NCI-H146 treated with DMSO at 0.1 percent for 48 hours (cell line): Measurements from ENCODE around the gene ASB6.
"Not testable (repeated sequence)": the region's sequence is repeated elsewhere in the genome, so short reads cannot be mapped to it uniquely, and the experiment has no call there.

Experiments
- DNase-seq: peaks from one replicate; lab custom pipeline; 2025; ENCODE audit not compliant: unreplicated experiment; lab: John Stamatoyannopoulos, UW

ASB6 gene

DNA sequence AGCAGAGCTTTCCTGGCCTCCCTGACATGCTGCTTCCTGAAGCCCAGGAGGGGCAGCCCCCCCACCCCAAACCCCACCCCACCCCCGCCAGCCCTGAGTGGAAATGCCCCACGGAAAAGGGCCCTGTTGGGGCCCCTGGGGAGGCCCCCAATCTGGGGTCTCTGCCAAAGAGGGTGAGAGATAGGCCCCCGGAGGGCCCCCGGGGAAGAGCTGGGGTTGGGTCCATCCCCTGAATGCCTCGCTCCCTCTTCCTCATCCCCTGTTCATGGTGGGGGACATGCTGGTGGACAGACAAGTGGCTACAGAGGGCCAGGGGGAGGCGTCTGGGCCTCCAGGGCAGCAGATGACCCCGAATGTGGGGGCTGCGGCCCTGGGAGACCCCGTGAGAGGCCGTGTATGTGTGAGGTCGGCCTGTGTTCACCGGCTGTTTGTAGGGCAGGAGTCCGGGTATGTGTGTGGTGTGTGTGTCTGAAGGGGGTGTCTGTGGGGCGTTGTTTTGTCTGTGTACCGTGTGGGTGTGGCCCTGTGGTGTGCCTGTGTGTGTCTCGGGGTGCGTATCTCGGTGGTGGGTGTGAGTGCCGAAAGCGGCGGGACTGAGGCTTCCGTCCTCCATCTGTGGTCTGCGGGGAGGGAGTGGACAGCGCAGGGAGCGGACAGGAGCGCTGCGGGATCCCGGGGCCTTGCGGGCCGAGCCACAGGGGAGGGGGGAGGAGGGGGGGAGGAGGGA lies 32.3 kb downstream of the ASB6 start:
- no peak for DNase-seq

DNA sequence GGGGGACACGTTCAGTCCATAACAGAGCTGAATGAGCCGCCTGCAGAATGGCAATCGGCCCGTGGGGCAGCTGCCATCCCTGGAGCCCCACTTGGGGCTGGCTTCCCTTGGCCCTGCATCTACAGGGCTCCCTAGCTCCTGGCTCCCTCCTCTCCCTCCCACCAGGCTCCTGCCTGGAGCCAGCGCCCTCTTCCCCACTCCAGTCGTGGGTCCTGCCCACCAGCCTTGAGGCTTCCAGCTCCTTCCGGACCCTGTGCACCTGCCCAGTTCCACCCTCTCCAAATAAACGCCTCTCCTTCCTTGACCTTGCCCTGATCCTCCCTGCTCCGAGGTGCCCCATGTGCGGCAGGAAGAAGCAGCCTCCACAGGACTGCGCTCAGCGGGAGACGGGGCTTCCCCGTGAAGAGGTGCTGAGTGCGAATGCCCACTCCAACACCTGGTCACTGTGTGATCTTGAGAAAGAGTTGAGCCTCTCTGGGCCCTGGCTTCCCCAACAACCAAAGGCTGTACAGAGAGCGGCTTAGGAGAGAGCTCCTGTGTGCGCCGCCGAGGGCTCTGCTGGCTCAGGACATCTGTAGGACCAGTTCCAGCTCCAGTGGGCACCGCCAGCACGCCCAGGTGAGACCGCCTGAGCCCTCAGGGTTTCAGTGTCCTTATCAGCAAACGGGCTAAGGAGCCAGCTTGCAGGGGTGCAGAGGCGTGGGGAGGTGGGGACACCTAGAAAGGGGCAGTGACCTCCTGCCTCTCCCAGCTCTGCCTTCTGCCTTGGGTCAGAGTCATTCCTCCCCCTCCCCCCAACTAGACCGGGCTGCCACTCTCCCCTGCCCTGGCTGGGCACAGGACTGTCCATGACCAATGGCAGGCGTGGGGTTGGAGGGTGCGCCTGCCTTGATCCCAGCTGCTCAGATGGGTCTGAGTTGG lies 33.1 kb downstream of the ASB6 start:
- no peak for DNase-seq

DNA sequence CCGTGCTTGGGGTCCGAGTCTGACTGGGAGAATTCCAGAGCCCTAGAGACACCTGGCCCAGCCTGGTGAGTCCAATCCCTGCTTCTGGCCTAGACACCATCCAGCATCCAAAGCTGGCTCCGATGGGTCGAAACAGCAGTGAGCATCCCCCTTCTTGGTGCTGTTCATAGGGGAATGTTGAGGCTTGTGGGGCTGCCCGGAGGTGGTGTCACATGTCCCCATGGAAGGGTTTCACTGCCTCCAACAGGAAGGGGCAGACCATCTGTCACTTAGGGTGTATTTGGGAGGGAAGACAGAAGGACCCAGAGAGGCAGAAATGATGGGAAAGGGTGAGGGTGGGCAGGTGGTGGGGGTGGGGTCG lies 34.9 kb downstream of the ASB6 start:
- DNase-seq, result no peak

DNA sequence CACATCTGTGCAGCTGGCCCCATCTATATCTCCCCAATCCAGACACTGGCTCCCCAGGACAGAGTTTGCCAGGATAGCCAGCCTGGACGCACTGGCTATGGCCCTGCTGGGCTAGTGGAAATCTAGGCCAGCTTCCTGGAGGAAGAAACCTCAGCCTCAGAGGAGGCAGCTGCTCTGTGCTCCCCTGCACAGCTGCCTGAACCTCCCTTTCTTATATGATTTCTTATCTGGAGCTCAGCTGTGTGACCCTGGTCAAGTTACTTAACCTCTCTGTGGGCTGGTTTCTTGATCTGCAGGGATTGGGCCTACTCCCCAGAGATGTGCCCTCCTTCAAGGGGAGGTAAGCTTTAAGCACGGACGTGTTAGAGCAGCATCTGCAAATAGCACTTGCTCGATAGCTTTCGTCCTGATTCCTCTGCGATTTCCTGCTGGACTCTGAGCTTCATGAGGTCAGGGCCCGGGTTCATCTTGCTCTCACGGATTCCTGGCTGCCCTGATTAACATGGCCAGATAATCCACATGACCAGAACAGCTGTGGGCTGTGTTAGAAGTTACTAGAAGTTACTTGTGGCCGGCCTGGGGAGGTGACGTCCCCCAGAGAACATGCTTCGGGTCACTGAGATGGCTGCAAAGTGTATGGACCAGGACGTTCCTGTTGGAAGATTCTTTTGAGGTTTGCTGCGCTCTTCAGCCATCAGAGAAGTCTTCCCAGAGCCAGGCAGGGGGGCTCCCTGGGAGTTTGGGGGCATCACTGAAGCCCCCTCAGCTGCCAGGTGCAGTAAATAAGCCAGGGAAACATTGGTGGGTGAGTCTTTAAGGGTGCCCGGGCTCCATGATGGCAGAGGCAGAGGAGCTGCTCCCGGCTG lies 35.6 kb downstream of the ASB6 start:
- DNase-seq, result no peak

DNA sequence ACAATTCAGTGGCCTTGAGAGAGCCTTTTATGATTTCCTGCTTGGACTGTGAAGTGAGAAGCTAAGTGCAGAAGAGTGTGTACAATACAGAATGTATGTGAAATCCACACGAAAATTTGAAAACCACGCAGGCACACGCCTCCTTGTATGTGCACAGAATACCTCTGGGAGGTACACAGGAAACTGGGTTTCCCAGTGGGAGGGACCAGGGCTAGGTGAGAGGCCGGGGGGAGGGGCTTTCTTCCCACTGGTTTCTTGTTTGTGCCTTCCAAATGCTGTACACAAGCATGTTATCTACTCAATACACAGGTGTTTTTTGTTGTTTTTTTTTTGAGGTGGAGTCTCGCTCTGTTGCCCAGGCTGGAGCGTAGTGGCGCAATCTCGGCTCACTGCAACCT lies 37.2 kb downstream of the ASB6 start:
- DNase-seq, result no peak

DNA sequence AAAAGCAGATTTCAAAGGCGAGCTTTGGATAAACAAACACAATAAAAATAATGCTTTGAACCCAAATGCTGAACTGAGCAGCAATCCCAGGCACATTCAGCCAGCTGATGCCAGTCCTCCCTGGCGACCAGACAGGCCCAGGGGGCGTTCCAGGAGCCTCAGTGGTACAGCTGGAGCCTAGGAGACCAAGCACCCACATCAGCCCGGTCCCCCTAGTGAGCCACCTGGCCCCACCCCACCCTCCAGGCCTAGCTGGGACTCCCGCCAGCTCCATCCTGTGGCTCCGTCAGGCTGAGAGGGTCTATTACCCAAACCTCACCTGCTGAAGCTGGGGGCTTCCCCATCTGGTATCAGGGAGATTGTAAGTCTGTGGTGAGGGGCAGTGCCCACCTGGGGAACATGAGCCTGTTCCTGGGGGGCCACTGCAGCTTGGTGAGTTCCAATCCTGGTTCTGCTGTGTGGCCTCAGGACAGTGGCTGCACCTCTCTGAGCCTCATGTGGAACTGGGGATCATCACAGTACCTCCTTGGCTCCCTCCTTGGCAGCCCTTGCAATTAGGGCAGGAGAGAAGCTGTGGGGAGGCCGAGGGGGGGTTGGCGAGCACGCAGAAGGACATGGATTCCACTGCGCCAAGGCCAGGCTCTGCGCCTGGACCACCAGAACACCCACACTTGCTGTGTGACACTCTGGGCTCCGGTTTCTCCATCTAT lies 37.7 kb downstream of the ASB6 start:
- DNase-seq, result no peak

DNA sequence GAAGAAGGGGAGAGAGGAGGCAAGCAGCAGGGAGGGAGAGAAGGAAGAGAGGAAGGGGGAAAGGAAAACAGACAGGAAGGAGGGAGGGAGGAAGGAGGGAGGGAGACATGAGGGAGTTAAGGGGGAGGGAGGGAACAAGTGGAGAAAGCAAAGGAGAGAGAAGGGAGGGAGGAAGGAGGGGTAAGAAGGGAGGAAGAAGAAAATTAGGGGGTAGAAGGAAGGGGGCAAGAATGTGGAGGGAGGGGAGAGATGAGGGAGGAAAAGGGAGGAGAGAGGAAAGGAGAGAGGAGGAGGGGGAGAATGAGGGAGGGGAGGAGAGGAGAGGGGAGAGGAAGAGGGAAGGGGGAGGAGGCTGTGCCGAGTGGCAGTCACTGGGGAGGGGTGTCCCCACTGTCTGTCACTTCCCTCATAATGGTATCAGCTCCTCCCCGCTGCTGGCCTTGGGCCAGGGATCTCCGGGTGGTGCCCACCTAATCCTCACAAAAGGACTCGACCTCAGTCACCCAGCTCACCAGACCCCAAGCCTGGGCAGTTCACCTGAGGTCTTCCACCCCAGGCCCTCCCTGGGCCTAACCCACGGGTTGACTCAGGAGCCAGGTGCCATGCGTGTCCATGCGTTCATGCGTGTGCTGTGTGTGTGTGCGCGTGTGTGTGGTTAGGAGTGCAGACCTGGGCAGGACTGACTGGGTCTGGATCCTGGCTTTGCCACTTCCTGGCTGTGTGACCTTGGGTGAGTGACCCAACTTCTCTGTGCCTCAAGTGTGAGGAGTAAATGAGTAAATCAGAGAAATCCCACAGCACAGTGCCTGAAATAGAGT lies 39.1 kb downstream of the ASB6 start:
- DNase-seq, result no peak

DNA sequence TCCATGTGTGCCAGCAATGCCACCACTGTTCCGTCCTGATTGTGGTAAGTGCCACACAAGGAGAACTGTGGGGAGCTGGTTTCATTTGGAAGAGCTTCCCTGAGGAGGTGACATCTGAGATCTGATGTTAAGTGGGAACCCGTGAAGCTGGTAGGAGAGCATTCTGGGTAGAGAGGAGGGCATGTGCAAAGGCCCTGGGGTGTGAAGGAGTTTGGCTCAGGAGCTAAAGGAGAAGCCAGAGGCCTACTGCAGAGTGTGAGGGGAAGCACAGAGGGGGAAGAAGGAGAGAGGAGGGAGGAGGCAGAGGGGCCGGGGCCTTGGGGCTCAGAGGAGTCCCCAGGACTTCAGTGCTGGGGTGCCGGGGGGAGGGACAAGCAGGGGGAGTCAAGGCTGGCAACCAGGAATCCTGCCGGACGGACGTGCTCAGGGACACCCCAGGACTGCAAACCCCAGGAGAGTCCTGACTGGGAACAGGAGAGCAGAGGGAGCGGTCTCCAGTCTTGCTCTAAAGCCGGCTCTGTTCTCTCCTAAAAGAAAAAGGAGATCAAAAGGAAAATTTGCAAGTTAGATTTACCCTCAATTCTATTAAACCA lies 40.8 kb downstream of the ASB6 start:
- no peak for DNase-seq

DNA sequence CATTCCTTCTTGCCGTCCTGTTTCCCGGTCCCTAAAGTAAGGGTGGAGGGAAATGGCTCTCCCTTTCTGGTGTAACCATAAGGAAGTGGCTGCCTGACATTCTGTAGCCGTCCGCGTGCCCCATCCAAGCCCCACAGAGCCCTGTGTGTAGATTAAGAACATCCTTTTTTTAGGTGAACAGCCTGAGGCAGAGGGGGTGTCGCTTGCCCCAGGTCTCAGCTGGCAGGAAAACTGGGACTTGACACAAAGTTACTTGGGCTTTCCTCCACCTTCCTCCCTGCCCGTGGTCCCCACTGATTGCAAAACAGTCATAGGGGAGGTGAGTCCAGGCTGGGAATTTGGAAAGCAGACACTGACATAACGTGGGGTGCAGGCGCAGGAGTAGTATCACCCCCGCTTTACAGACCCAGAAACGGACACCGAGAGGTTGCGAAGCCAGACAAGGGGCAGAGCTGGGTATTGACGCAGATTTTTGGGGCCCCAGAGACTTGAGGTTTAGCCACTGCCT lies 43.8 kb downstream of the ASB6 start:
- no peak for DNase-seq

DNA sequence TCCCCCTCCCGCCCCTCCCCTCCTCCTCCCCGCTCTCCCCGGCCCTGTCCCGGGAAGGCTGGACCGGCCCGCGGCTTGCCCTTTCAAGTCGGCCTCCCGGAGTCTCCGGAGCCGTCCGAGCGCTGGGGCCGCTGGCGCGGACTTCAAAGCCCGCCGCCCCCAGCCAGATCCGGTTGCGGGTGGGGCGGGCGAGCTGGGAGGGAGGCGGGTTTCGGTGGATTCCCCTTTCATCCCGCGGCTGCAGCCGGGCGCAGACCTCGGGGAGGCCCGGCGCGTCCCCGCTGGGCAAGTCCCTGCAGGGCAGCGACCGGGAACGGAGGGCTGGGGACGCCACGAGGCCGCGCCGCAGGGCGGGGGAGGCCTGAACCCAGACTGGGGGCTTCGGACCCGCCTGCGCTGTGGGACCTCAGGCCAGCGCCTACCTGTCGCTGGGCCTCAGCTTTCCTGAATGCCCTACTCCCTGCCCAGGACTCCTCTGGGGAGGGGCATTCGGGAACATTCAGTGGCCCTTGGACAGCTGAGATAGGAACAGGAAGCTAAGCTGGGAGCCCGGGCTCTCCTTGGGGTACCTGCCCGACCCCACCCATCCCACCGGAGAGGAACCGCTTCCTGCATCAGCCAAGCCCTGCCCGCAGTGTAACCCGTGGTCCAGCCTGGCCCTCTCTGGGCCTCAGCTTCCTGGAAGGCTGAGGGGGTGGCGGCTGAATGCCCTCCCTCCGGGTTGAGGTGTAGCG lies 44.4 kb downstream of the ASB6 start:
- no peak for DNase-seq

DNA sequence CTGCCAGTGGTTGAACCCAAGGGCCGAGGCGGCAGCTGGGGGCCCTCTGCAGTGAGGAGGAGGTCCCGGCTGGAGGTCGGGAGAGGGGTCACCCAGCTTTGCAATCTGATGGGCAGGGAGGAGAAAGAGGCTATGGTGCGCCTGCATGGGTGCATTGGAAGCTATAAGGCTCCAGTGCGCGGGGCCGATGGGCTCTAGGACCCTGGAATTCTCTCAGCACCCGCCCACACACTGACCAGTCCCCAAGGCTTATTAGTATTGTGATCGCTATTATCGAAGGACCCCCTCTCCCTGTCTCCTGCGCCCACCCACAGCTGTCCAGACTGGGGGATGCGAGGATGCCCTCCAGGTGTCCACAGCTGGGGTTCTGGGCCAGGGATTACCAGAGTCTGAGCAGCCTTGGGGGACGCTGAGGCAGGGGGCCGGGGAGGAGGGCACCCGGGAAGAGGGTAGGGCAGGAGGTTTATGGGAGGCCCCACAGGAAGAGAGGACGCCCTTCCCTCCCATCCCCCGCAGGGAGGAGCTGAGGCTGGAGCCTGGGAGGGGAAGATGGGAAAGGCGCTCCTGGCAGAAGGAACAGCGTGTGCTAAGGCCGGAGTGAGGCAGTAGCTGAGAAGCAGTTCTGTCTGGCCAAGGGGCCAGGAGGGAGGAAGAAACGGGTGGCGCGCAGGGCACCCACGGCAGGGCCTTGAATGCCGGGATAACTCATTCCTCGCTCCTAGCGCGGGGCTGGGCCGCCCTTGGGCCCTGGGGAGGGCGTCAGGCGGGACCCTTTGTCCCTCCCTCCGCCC lies 45.2 kb downstream of the ASB6 start:
- DNase-seq, result no peak

DNA sequence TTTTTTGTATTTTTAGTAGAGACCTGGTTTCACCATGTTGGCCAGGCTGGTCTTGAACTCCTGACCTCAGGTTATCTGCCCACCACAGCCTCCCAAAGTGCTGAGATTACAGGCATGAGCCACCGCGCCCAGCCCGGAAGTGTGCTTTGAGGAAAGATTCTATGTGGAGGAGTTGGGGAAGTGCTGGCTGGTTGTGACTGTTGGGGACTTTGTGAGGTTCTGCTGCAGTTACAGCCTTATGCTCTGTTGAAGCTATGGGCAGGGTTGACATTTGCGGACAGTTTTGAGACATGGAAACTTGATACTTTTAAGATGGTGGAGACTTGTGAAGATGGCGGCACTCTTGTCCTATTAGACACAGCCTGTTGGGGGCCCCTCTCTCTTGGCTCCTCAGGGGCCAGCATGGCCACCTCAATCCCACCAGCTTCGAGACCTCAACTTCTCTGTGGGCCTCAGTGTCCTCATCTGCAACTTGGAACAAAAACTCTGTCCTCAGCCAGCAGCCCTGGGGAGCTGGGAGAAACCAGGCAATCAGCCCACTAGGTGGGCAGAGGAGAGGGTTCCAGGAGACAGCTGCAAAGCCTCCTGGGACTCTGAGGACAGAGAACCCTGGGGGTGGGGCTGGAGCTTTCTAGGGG lies 45.9 kb downstream of the ASB6 start:
- no peak for DNase-seq

DNA sequence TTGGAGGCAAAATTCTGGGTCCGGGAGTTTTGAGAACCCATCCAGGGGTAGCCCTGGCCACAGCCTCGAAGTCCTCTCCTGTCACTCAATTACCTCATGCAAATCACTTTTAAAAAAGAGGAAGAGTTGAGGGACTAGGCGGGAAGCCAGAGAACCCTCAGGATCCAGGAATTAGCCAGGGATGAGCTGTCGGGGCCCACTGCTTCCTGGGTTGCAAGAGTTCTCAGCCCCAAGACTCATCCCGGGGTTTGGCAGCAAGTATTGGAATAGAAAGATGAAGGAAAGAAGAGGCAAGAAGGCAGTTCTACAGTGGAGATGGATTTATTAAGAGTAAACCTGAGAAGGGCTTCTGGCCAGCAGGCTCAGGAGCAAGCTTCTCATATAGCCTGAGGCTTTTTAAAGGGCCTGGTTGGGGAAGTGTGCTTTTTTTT lies 46.6 kb downstream of the ASB6 start:
- no peak for DNase-seq

DNA sequence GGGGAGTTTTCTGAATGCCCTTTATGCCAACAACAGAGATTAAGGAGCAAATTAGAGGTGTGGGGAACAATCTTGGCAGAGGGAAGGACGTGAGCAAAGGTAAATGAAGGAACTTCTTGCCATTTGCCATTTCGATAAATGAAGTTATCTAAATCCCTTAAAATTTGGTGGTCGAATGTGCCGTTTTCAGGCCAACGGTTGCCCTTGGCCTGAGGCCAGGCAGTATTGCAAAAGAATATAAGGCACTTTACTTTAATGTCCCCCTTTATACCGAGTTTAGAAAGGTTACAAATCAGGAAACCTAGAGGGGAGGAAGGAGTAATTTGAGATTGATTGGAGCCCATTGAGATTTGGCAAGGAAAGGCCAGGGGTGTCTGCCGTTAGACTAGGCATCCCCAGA lies 47.3 kb downstream of the ASB6 start:
- no peak for DNase-seq

DNA sequence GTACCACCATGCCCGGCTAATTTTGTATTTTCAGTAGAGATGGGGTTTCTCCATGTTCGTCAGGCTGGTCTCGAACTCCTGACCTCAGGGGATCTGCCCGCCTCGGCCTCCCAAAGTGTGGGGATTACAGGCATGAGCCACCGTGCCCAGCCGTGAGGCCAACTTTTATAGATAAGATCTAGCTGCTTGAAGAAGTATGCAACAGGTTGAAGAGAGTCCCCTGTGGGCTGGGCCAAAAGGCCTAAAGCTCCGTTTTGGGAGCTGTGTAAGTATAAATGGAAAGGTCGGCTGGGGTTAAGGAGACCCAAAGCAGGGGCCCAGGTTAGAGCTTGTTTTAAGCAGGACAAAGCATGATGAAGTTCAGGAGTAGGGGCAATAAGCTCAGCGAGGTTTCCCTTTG lies 49.2 kb downstream of the ASB6 start:
- not testable (repeated sequence) for DNase-seq

DNA sequence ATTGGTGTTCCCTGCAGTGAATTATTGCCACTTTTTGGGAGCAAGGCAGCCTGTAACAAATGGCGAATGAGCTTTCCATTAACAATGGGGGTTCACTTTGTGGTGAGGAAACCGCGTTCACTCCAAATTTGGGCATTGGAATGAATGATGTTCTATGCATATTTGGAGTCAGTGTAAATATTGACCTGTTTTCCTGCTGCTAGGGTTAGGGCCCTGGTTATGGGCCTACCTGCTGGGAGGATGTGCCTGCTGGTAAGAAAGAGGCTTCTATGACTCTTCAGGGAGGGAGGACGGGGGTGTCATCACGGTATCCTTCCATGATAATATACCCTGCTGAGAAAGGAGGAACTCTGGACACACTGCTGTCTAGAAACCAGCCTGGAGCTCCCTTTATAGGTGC lies 50.0 kb downstream of the ASB6 start:
- no peak for DNase-seq

DNA sequence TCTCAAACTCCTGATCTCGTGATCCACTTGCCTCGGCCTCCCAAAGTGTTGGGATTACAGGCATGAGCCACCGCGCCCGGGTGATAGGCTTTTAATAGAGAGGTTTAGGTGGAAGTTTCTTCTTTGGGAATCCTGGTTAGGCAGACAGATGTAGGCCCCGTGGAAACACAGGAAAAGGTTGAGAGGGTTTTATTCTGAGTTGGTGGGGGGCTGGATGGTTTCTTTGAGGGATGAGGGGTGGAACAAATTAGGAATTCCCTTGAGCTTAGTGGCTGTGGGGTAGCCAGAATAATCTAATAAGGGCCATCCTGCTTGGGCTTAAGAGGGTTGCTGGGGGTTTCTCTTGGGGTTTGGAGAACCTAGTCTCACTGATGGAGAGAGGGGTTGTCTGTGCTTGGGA lies 51.5 kb downstream of the ASB6 start:
- no peak for DNase-seq
